ENCODE results near the gene CLCN1. TPM values are rescaled to one million over a fixed set of nuclear protein-coding genes. Genes with fewer than 3 reads are reported as not detected.

Gene CLCN1
- total and polyA plus RNA-seq, 2 donors (not counting 3 experiments of a cell fraction or from before 2014, with no cell fraction given), result not detected

DNA sequence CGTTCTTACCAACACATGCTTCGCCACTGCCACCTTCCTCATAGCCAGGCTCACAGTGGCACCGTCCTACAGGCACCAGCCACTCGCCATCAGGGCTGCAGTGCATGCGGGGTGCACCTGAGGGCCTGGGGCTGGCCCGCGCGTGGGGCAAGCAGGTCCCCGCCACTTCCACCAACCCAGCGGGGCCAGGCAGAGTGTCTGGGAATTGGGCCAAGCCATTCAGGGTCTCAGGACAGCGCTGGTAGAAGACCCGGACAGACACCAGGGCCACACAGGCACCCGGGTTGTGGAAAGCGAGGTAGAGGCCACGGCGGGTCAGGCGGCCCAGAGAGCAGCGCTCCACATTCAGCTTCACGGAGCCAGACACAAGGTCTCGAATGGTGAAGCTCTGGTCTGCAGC lies 83.7 kb downstream of the CLCN1 start:
- H3K27me3 ChIP-seq (ENCODE audit: control insufficient read depth in 2 of 2, insufficient read depth in 2 of 2, low read length in 2 of 2), result no peaks in the 10 kb centered on the region
- no peak overlapping the region for H3K4me3 ChIP-seq (replicated peaks in 1 of 3; ENCODE audit: insufficient read depth in 1 of 3, low read depth in 1 of 3, low read length in 3 of 3)
- TF ChIP-seq MYC (IDR thresholded peaks at IDR 0.05; ENCODE audit: low read depth, low read length) (no peak), POLR2A (IDR thresholded peaks at IDR 0.05; ENCODE audit: low read depth, low read length) (no peak), FOS (IDR thresholded peaks at IDR 0.05; ENCODE audit: borderline replicate concordance, insufficient read depth, low read length) (no peak), POLR2AphosphoS5 (IDR thresholded peaks at IDR 0.05; ENCODE audit: insufficient read depth, low read depth, low read length) (no peak), EZH2 (IDR thresholded peaks at IDR 0.05; ENCODE audit: borderline replicate concordance, low read depth, low read length, severe bottlenecking) (no peak), MAX (IDR thresholded peaks at IDR 0.05; ENCODE audit: insufficient read depth, insufficient read length) (no peak), GATA2 (IDR thresholded peaks at IDR 0.05; ENCODE audit: insufficient read depth, insufficient read length, low read depth, low read length) (no peak), JUN (IDR thresholded peaks at IDR 0.05; ENCODE audit: borderline replicate concordance, insufficient read depth, insufficient read length, low read depth) (no peak)
- TF ChIP-seq, protein P1, sequence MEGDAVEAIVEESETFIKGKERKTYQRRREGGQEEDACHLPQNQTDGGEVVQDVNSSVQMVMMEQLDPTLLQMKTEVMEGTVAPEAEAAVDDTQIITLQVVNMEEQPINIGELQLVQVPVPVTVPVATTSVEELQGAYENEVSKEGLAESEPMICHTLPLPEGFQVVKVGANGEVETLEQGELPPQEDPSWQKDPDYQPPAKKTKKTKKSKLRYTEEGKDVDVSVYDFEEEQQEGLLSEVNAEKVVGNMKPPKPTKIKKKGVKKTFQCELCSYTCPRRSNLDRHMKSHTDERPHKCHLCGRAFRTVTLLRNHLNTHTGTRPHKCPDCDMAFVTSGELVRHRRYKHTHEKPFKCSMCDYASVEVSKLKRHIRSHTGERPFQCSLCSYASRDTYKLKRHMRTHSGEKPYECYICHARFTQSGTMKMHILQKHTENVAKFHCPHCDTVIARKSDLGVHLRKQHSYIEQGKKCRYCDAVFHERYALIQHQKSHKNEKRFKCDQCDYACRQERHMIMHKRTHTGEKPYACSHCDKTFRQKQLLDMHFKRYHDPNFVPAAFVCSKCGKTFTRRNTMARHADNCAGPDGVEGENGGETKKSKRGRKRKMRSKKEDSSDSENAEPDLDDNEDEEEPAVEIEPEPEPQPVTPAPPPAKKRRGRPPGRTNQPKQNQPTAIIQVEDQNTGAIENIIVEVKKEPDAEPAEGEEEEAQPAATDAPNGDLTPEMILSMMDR (IDR thresholded peaks at IDR 0.05; ENCODE audit: extremely low read depth in 1 of 2, insufficient read depth in 1 of 2, low read depth in 1 of 2, low read length in 2 of 2), result no peak
- DNase-seq (ENCODE audit: low read depth, low spot score) (no peak), FAIRE-seq (no peak)
- H3K9me1 ChIP-seq (replicated peaks; ENCODE audit: control insufficient read depth, extremely low read depth, insufficient read depth, low read length), result no peaks in the 10 kb centered on the region
- H3K79me2 ChIP-seq (ENCODE audit: control insufficient read depth, insufficient read depth, low read length), result no peaks in the 10 kb centered on the region
- H2AFZ ChIP-seq (ENCODE audit: low read depth, low read length), result no peak overlapping the region
- CTCF ChIA-PET, result no interaction called here
- H3K4me2 ChIP-seq (ENCODE audit: insufficient read depth, low read length), result no peak overlapping the region
- POLR2A ChIA-PET, result no interaction called here
- no peaks in the 10 kb centered on the region for H3K9me3 ChIP-seq (replicated peaks; ENCODE audit: control insufficient read depth, insufficient read depth, low read length)
- H3K4me1 ChIP-seq (ENCODE audit: control insufficient read depth, extremely low read depth, insufficient read depth, low read length), result peaks cover 15% of the 10 kb centered on the region
- H3K9ac ChIP-seq (replicated peaks; ENCODE audit: extremely low read depth, insufficient read depth, low read length), result no peak overlapping the region
- no peaks in the 10 kb centered on the region for H3K36me3 ChIP-seq (ENCODE audit: control insufficient read depth in 2 of 2, extremely low read depth in 1 of 2, insufficient read depth in 2 of 2, low read length in 2 of 2)
- no peaks in the 10 kb centered on the region for H4K20me1 ChIP-seq (replicated peaks; ENCODE audit: control insufficient read depth, extremely low read depth, insufficient read depth, low read length)
- no peak overlapping the region for H3K27ac ChIP-seq (ENCODE audit: insufficient read depth, low read depth, low read length)
- intact Hi-C loops (cut with micrococcal nuclease) (no loop called here), dilution Hi-C loops (cut with MboI; ENCODE audit: extremely low pct_ligation_motif_present, low sequenced_read_pairs) (loop anchor here (25.0 kb wide), 1 partner anchor 113 kb away; no protein-coding TSS in a partner anchor)
- no TSS peak for BruUV-seq (replicated peaks)
